Endometrial microvascular endothelial cells (primary cell): ENCODE data around the gene CACNA2D1. TPM values are rescaled to one million over a fixed set of nuclear protein-coding genes. Genes with fewer than 3 reads are reported as not detected.

Experiments used
- in situ Hi-C: cut with HindIII; loops from 2 replicates; pipeline ENCODE4 v1.10.0; 2017; ENCODE audit warnings: low sequenced_read_pairs, low pct_unique_long_range_greater_than_20kb; ENCODE audit errors: inconsistent ontology term
- total RNA-seq: library from RNA; depleted of rRNA; stranded (reverse); fragments of >200 nt; gene quantifications from one replicate; pipeline ENCODE4 v1.2.3, GENCODE V29; 2015; ENCODE audit errors: inconsistent ontology term

Gene CACNA2D1
- total RNA-seq, 1 donor from 2014 or later, result 49.5 TPM

DNA sequence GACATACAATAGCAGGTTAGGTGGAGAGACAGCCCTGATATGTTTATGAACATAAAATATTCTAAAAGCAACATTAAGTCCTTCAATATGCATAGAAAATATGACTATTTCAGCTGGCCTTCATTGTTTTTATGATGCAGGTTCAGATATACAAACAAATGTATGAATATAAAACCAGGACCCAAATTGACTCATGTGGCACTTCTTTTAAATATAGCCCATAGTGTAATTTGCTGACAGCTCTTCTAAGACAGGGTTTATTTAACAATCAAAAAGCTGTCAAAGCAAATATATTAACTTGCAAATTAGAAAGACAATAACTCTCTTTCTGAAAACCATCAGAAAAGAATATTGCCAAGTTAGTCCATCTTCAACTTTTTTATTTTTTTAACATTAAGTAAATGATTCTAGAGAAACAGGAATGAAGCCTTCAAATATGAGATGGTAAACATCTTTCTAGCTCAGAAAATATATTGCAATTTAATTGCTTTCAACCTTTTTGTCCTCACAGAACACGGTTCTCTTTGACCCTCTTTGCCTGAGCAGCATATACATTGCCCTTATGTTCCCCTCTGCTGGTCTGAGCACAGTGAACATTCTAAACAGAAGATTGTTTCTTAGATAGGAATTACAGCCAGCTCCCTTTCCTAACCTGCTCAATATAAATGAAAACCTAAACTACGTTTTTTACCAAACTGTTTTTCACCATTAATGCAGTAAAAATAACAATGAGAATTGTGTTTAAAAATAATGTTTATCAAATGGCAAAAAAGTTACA lies 82.8 kb downstream of the CACNA2D1 start:
- in situ Hi-C loops, result no loop called here

DNA sequence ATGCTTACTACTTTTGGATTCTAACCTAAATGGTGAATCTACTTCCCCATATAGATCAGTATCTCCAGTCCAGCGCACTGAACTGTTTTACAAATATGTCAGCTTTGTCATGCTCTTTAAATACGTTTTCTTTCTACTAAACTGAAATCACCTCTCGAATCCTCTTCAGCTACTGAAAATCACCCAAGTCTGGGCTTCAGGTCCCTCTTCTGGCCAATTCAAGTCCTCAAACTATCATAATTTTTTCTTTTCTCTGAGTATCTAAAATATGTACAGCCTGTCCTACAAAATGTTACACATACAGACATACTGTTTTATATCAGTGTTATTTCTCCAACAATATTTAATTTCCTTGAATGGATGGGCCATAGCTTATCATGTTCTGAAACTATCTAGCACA lies 84.2 kb downstream of the CACNA2D1 start:
- in situ Hi-C loops, result no loop called here

DNA sequence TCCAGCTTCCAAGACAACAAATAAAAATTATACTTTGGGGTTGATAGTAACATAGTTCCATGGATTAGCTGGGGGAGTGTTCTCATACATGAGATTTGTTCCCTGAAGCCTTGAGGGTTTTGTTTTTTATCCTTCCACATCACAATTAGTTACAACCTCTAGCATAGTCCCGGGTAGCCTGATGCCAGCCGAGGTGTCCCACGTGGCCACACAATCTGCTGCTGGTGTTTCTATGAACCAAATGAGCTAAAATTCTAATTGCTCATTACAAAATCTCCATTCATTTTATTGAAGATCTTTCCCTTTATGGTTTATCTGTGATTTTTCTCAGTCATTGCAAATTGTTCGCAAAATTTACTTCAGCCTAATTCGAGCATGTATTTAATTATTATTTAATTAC lies 84.7 kb downstream of the CACNA2D1 start:
- in situ Hi-C loops, result no loop called here

DNA sequence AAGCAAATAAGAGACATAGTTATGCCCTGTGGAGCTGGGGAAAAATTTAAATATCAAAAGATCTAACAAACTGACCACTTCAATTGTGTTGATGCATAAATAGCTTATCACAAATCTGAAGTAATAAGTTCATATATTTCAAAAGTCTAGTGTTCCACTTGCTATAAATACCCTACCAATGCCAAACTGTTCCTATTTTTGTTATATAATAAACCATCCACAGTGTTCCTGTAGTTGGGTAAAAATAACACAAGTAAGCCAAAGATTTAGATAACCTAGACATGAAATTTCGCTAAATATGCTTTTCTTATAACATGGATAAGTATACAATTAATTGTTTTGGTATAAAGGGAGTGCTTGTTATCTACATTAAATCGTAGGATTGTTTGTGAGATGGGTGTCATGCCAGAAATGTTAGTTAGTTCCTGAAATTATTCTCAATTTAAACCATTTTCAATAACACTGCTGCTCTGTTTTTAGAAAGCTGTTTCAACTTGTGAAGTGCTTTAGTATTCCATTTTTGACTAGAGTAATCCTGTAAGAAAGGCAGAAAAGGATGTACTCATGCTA lies 85.5 kb downstream of the CACNA2D1 start:
- in situ Hi-C loops, result no loop called here

DNA sequence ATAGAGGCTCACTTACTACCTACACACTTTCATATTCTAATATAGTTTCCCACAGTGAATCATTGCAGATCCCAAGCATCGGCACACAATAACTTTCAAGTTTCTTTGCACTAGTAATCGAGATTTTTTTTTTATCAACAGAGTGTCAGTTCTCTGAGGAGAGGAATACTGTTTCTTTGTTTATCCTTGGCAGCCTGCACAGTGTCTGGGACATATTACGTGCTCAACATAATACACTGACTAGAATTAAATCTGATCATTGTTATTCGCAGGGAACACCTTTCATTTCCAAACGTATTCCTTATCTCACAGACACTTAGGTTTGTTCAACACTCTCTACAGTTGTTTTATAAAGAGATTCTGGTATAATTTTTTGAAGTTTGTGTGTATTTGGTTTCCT lies 95.3 kb downstream of the CACNA2D1 start:
- in situ Hi-C loops, result no loop called here

DNA sequence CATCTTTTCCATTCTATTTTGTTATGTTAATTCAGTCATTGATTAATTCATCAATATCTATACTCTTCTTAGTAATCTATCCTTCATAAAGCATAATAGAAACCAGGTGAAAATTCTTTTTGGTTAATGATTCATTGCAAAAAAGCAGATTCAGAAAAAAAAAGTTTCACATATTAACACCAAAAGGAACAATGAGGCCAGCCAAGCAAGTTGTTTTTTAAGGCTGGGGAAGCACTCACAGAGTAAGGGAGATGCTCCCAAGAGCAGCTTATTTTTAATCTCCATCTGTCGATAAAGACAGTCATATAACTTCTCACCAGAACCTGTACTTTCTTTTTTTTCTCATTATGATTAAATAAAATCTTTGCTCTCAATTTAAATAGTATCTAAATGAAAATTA lies 95.8 kb downstream of the CACNA2D1 start:
- in situ Hi-C loops, result no loop called here

DNA sequence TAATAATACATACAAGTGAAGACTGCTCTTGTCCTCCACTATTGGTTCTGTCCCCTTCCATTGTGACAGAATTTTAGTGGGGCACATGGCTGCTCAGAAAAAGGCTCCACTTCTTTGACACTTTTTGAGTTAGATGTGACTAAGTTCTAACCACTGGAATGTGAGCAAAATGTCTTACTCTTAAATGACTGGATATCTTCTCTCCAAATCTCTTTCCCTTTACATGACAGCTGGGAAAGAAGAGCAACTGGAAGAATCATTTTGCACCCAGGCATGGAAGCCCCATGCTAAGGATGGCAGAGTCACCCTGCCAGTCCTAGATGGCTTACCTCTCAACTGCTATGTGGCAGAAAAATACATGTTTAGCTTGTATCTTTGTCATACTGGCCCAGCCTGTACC lies 97.7 kb downstream of the CACNA2D1 start:
- in situ Hi-C loops, result no loop called here

DNA sequence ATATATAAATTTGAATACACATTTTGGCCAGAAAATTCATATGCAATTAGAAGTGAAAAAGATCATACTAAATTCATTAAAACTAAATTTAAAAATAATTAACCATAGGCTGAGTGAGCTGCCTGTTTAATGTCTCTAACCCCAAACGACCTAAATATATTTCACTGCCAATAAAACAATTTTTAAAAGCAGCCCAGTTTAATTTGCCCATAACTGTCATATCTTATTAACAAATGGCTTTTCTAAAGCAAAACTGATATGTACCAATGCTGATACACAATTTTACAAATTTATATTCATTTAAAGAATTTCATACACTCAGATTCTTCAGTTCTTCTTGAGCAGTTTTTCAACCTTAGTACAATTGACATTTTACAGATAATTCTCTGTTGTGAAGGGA lies 99.9 kb downstream of the CACNA2D1 start:
- in situ Hi-C loops, result no loop called here

DNA sequence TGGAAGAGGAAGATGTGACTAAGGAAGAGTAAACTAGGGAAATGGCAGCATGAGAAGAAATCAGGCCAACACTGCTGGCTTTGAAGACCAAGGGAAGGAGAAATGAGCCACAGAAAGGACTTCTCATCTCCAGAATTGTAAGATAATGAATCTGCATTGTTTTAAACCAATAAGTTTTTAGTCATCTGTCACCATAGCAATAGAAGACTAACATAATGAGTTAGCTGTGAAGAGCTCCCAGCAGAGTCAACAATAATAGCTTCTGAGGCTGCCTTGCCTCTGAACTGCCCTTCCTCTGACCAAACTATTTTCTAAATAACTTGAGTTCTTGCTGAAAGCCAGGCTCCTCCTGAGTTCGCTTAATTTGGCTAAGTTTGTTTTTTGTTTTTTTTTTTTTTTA lies 103.6 kb downstream of the CACNA2D1 start:
- in situ Hi-C loops, result no loop called here

DNA sequence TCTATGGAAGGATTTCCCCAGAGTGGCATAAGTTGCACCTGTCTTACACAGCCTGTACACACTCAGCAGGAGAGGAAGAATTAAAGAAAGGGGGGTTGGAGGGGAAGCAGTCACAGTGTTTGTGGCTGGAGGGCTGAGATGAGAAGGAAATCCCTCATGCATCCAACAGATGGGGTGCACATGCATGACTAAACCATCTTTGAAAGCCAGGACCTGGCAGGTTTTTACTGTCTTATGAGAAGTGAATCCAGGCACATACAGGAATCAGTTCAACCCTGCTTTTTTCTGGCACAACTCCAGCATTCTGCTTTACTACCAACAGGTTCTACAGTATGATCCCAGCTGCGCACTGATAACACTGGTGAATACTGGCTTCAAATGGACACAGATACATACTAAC lies 107.7 kb downstream of the CACNA2D1 start:
- in situ Hi-C loops, result no loop called here

DNA sequence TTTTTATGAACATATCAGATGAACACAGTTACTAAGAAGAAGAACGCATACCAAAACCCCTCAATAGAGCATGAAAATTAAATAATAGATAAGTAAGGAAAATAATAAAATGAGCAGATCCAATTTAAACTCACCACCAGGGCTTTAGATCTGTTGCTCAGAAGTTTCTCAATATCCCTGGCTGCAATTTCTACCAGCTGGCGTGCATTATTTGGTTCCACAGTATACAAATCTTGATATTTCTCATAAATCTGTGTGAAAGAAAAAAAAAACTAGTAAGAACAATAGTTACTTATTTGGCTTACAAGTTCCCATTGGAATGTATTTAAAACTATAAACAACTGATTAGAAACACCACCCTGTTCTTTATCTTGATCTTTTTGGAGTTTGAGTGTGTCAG lies 108.6 kb downstream of the CACNA2D1 start:
- in situ Hi-C loops, result no loop called here

DNA sequence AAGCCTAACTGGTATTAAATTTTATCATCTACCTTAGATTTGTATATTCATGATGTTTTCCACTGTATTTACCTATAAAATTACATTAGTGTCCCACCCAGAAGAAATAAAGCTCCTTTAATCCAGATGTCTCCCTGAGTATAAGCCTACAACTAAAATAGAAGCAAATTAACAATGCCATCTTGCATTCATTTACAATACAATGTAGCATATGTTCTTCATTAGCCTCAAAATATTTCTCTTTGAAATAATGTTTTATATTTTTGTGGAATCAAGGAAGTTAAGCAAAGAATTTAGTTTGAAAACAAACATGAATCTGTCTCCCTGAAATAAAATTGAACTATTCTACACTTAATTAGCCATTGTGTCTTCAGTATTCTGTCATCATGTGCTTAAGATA lies 112.3 kb downstream of the CACNA2D1 start:
- in situ Hi-C loops, result no loop called here

DNA sequence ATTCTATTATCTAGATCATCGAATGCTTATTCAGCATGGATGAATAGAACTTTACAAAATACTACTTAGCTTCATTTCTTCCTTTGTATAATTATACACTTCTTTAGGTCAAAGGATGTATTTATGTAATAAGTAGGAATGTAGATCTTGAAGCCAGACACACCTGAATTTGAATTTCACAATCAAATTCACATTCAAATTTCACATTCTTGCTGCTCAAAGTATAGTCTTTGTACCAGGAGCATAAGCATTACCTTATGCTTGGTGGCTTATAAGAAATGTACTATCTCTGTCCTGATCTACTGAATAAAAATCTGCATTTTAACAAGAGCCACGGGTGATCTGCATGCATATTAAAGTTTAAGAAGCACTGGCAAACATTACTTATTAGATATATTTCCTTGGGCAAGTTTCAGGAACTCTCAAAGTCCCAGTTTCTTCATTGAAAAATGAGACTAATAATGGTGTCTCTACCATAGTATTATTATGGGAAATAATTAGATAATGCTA lies 112.8 kb downstream of the CACNA2D1 start:
- in situ Hi-C loops, result no loop called here

DNA sequence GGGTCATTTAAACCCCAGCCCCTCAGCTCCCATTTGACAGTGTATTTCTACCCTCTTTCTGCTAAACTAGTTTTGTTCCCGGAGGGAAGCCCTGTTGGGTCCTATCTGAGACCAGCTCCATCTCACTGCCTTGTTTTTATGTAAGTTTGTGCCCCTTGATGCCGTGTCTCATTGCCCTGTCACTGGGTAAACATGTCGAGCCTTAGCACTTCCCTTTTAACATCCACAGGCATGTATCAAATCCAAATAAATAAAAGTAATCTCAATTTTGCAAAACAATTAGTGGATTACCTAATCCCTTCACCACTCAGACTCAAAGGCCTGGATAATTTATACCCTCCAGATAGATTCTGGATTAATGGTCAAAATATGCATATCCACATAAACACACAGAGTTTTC lies 115.7 kb downstream of the CACNA2D1 start:
- in situ Hi-C loops, result no loop called here

DNA sequence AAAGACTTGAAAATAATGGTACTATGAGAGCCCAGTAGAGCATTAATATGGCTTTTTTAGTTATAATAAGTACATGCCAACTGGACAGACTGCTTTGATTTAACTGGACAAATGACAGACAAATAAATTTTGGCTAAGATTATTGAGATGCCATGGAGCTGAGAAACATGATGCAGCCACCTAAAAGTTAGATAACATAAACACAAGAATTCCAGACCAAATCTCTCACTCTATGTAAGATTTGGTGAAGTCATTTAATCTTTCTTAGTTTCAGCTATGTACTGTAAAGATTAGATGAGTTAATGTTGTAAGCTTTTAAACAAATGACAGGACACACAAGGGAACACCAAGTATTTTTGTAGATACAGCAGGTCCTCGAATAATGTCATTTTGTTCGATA lies 118.2 kb downstream of the CACNA2D1 start:
- in situ Hi-C loops, result no loop called here

DNA sequence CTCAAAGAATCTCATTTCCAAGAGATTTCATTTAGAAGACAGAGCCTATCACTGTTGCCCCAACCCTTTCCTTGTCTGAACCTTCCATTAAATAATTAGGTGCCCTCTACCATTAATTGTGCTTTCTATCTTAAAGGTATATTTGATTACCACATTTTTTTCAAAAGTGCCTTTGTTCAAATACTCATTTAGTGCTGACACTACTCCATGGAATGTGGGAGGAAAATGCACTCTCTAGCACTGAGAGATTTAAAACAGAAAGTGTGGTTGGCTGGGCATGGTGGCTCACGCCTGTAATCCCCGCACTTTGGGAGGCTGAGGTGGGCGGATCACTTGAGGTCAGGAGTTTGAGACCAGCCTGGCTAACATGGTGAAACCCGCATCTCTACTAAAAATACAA lies 119.8 kb downstream of the CACNA2D1 start:
- in situ Hi-C loops, result no loop called here

DNA sequence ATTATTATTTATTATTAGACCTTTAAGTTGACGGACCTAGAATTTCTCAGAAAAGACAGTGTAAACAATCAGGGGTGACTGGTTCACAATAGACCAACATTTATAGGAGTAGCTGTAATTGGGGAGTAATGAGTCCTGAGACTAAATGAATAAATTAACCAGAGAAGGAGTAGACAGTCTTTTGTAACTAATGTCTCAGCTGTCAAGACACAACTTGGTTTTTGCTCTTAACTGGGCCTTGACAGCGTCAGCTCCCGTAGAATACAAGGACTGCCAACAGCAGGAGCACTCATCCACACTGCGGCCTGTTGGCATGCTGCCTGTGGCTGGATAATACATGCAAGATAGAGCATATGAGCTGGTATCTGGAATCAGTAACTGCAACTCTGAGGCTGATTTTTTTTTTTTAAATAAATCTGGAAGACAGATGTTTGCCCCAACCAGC lies 123.9 kb downstream of the CACNA2D1 start:
- in situ Hi-C loops, result no loop called here

DNA sequence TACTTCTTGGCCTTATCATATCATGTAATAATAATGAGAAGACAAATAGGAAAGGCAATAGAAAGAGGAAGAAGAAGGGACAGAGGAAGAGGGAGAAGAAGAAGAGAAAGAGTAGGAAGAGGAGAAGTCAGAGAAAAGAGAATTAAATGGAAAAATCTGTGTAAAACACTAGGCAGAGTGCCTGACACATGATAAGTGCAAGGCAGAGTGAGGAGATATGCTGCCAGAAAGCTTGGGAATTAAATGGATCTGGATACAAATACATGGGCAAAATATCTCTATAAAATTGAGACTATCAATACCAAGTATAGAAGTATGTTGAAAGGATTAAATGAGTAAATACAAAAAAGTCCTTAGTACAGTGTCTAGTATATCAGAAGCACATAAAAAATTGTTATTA lies 124.8 kb downstream of the CACNA2D1 start:
- in situ Hi-C loops, result no loop called here

DNA sequence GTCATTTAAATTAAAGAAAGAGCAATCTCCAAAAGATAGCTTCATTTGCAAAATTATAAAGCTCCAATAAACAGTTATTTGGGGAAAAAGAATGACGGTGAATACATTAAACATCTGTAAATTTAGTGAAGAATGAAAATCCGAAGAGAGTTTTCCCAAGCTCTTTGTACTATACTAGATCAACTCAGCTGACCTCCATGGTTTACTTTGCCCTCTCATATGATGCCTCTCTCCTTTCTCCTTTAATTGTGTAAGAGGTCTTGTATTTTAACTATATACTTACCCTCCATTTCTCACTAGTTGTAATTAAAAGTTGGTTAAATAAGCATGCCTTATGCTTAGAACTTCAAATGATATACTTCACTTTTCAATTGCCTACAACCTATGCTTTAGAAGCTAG lies 125.8 kb downstream of the CACNA2D1 start:
- in situ Hi-C loops, result no loop called here

DNA sequence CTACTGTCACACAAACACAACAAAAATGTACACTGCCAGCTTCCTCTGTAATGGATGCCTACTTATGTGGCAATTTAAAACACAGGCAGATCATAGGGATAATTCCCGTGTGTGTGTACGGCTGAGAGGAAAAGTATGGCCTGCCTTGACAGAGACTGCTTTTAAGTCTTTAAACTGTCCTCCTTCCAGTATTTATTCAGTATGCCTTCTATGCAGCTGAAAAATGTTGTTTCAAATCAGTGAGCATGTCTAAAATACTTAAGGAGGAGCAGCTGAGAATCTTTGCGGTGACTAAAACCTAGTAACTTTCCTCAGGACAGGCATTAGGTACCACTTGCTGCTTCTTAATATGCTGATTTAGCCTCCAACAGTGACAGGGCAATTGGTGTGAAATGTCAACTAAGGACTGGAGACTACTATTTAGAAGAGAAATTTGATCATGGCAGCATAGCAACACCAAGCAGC lies 126.3 kb downstream of the CACNA2D1 start:
- in situ Hi-C loops, result no loop called here
